OCI-LY3 (cell line): ENCODE measurements around the gene UXT.

Experiments
- H2AFZ ChIP-seq: fragments of 200-600, 300-600 bp; shearing (Covaris generic); 2 replicates; pipeline ENCODE4 v1.6.0; 2014; ENCODE audit warnings: antibody characterized with exemption, low read depth, low read length
- H3K27ac ChIP-seq: fragments of 200-600, 300-600 bp; sonication (generic); 2 replicates; pipeline ENCODE4 v1.5.1; 2014; ENCODE audit warnings: mild to moderate bottlenecking, low read length, moderate library complexity, mixed read lengths
- H3K27me3 ChIP-seq: fragments of 200-600, 300-600 bp; sonication (generic); 2 replicates; pipeline ENCODE4 v1.6.1; 2014; ENCODE audit warnings: low read depth, low read length, mixed read lengths
- H3K36me3 ChIP-seq: fragments of 200-600, 300-600 bp; sonication (generic); replicated peaks from 2 replicates; pipeline ENCODE3; 2014; ENCODE audit warnings: low read depth, low read length, mixed read lengths
- H3K4me1 ChIP-seq: fragments of 300-600, 200-600 bp; sonication (generic); 2 replicates; pipeline ENCODE4 v1.6.1; 2014; ENCODE audit warnings: low read length, mixed read lengths
- H3K4me2 ChIP-seq: fragments of 200-600, 300-600 bp; sonication (generic); 2 replicates; pipeline ENCODE4 v1.6.1; 2014; ENCODE audit warnings: low read length, mixed read lengths
- H3K4me3 ChIP-seq: fragments of 300-600, 200-600 bp; sonication (generic); 2 replicates; pipeline ENCODE4 v1.5.1; 2014; ENCODE audit warnings: antibody characterized with exemption, mild to moderate bottlenecking, low read length, moderate library complexity
- H3K79me2 ChIP-seq: fragments of 300-600, 200-600 bp; shearing (Covaris generic); 2 replicates; pipeline ENCODE4 v1.6.1; 2014; ENCODE audit warnings: mild to moderate bottlenecking, low read length, mixed read lengths
- H3K9ac ChIP-seq: fragments of 300-600, 200-600 bp; shearing (Covaris generic); 2 replicates; pipeline ENCODE4 v1.6.0; 2014; ENCODE audit warnings: mild to moderate bottlenecking, low read length, moderate library complexity
- H3K9me3 ChIP-seq: fragments of 200-600, 300-600 bp; shearing (Covaris generic); 2 replicates; pipeline ENCODE4 v1.6.1; 2014; ENCODE audit warnings: low read length, mixed read lengths; ENCODE audit not compliant: insufficient read depth
- H4K20me1 ChIP-seq: fragments of 200-600, 300-600 bp; sonication (generic); 2 replicates; pipeline ENCODE4 v1.6.1; 2016; ENCODE audit warnings: low read length, mixed read lengths; ENCODE audit not compliant: insufficient read depth
- CTCF ChIP-seq: fragments of 200-600, 300-600 bp; sonication (generic); IDR thresholded peaks from 2 replicates; pipeline ENCODE4 v1.5.1; 2014; ENCODE audit warnings: antibody characterized with exemption, low read length, low read depth
- EZH2phosphoT487 ChIP-seq: fragments of 200-600 bp; shearing (Covaris generic); IDR thresholded peaks from 2 replicates; pipeline ENCODE4 v1.6.1; 2018; ENCODE audit warnings: antibody characterized with exemption, mixed run types, low read depth

Gene UXT

GRCh38 chrX:47697181-47697580, 38.2 kb upstream of the UXT start:
- H3K27me3 ChIP-seq = peaks cover 5% of the 10 kb centered on the region; the same call in 1 of the 2 replicates
- H3K9me3 ChIP-seq = no peaks in the 10 kb centered on the region
- H3K27ac ChIP-seq = no peak overlapping the region
- H3K36me3 ChIP-seq = no peaks in the 10 kb centered on the region
- no peaks in the 10 kb centered on the region for H4K20me1 ChIP-seq
- H3K4me1 ChIP-seq = no peaks in the 10 kb centered on the region
- H3K9ac ChIP-seq = no peak overlapping the region
- no peaks in the 10 kb centered on the region for H3K79me2 ChIP-seq
- H3K4me2 ChIP-seq = no peak overlapping the region
- no peak overlapping the region for H2AFZ ChIP-seq
- no peak for TF ChIP-seq EZH2phosphoT487
- no peak overlapping the region for H3K4me3 ChIP-seq

- no peak overlapping the region for H3K9ac ChIP-seq
- no peaks in the 10 kb centered on the region for H4K20me1 ChIP-seq
- H3K4me2 ChIP-seq = no peak overlapping the region
- no peaks in the 10 kb centered on the region for H3K4me1 ChIP-seq
- H2AFZ ChIP-seq = no peak overlapping the region
- no peak overlapping the region for H3K4me3 ChIP-seq
- H3K9me3 ChIP-seq = no peaks in the 10 kb centered on the region
- no peaks in the 10 kb centered on the region for H3K36me3 ChIP-seq
- no peak overlapping the region for H3K27ac ChIP-seq
- TF ChIP-seq EZH2phosphoT487 (no peak), CTCF (no peak)
- H3K79me2 ChIP-seq = no peaks in the 10 kb centered on the region
- H3K27me3 ChIP-seq = no peaks in the 10 kb centered on the region; the same call in 1 of the 2 replicates
These were observed 31.2 kb upstream of the UXT start for GRCh38 chrX:47690175-47690574.

GRCh38 chrX:47687263-47687662, 28.3 kb upstream of the UXT start:
- Histone ChIP-seq H3K9me3 (no peaks in the 10 kb centered on the region), H4K20me1 (no peaks in the 10 kb centered on the region), H3K79me2 (no peaks in the 10 kb centered on the region), H2AFZ (no peak overlapping the region), H3K36me3 (no peaks in the 10 kb centered on the region), H3K4me1 (no peaks in the 10 kb centered on the region), H3K4me3 (no peak overlapping the region), H3K9ac (no peak overlapping the region), H3K4me2 (no peak overlapping the region), H3K27ac (no peak overlapping the region), H3K27me3 (no peaks in the 10 kb centered on the region; the same call in 1 of the 2 replicates)
- TF ChIP-seq CTCF (no peak), EZH2phosphoT487 (no peak)

- Histone ChIP-seq H3K9me3 (no peaks in the 10 kb centered on the region), H3K27ac (no peak overlapping the region), H2AFZ (no peak overlapping the region), H3K79me2 (no peaks in the 10 kb centered on the region), H4K20me1 (no peaks in the 10 kb centered on the region), H3K9ac (no peak overlapping the region), H3K4me3 (no peak overlapping the region), H3K36me3 (no peaks in the 10 kb centered on the region), H3K27me3 (no peaks in the 10 kb centered on the region; the same call in 1 of the 2 replicates), H3K4me2 (no peak overlapping the region), H3K4me1 (no peaks in the 10 kb centered on the region)
- TF ChIP-seq EZH2phosphoT487 = no peak
- TF ChIP-seq CTCF = no peak
These were observed 24.8 kb upstream of the UXT start for GRCh38 chrX:47683829-47684205.
